GM10266 (cell line): ENCODE data around the gene SLC35C1.
"Not testable (repeated sequence)": the region's sequence is repeated elsewhere in the genome, so short reads cannot be mapped to it uniquely, and the experiment has no call there.

Experiments
- DNase-seq: peaks from one replicate; pipeline ENCODE4 v3.0.0; 2012; ENCODE audit errors: extremely low spot score
- CTCF ChIP-seq: IDR thresholded peaks from 2 replicates; pipeline ENCODE4 v1.5.1; 2012; ENCODE audit warnings: mild to moderate bottlenecking, low read depth; ENCODE audit not compliant: control insufficient read depth, insufficient read depth; ENCODE audit errors: missing control alignments

SLC35C1 gene

GRCh38 chr11:45806937-45807791 lies 2.2 kb downstream of the SLC35C1 start:
- TF ChIP-seq CTCF: no peak
- DNase-seq: no peak

- no peak for TF ChIP-seq CTCF
- no peak for DNase-seq
Observed at GRCh38 chr11:45807792-45808238, 2.9 kb downstream of the SLC35C1 start.

- DNase-seq: not testable (repeated sequence)
Observed at GRCh38 chr11:45808427-45808826, 3.5 kb downstream of the SLC35C1 start.

GRCh38 chr11:45809456-45810395 lies 4.8 kb downstream of the SLC35C1 start:
- TF ChIP-seq CTCF: no peak
- no peak for DNase-seq

- no peak for TF ChIP-seq CTCF
- DNase-seq: no peak
Observed at GRCh38 chr11:45810431-45811108, 5.6 kb downstream of the SLC35C1 start.

GRCh38 chr11:45811109-45811435 lies 6.1 kb downstream of the SLC35C1 start:
- DNase-seq: no peak
- TF ChIP-seq CTCF: no peak

- no peak for DNase-seq
- no peak for TF ChIP-seq CTCF
Observed at GRCh38 chr11:45811571-45812290, 6.8 kb downstream of the SLC35C1 start.
